ENCODE results near the gene FRYL. TPM values are rescaled to one million over a fixed set of nuclear protein-coding genes. Genes with fewer than 3 reads are reported as not detected.

The FRYL gene
- total RNA-seq, 1 donor from 2014 or later = 190 TPM

DNA sequence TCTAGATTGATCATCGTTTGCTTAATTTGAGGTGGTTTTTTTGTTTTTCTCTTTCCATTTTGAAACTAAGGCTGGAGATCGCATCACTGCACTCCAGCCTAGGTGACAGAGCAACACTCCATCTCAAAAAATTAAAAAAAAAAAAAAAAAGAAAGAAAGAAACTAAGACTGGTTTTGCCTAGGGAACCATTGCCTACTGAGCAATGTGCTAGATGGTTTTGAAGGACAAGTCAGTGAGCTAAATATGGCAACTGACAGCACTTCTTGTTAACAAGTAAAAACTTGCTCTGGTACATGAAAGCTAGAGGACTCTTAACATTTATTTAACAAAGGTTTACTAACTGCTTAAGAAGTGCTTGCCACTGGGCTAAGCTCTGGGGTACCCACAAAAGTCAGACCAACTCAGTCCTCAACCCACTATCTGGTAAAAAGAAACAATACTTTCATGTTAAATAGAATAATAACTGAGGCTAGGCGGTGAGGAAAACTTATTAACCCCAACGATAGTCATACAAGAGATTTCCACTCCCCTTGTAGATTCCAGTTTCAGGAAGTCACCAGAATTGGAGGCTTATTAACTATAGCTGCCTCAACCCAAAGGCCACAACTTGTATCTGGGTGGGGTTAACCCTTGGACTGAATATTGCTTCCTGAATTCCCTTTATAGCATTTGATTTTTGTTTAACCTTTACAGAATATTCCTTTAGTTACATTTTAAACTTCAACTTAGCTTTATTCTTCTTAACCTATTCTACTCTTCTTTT, 111.6 kb downstream of the FRYL start:
- Mint-ChIP-seq H3K9me3 (ENCODE audit: unreplicated experiment) (peaks cover 2% of the 10 kb centered on the region), H3K27ac (ENCODE audit: unreplicated experiment) (no peak overlapping the region), H3K4me3 (ENCODE audit: unreplicated experiment) (no peak overlapping the region), H3K27me3 (ENCODE audit: unreplicated experiment) (no peaks in the 10 kb centered on the region), H3K36me3 (ENCODE audit: unreplicated experiment) (peaks cover 9% of the 10 kb centered on the region), H3K4me1 (ENCODE audit: low read depth, unreplicated experiment) (no peaks in the 10 kb centered on the region)
- no peak for DNase-seq
- TF ChIP-seq, protein P1, sequence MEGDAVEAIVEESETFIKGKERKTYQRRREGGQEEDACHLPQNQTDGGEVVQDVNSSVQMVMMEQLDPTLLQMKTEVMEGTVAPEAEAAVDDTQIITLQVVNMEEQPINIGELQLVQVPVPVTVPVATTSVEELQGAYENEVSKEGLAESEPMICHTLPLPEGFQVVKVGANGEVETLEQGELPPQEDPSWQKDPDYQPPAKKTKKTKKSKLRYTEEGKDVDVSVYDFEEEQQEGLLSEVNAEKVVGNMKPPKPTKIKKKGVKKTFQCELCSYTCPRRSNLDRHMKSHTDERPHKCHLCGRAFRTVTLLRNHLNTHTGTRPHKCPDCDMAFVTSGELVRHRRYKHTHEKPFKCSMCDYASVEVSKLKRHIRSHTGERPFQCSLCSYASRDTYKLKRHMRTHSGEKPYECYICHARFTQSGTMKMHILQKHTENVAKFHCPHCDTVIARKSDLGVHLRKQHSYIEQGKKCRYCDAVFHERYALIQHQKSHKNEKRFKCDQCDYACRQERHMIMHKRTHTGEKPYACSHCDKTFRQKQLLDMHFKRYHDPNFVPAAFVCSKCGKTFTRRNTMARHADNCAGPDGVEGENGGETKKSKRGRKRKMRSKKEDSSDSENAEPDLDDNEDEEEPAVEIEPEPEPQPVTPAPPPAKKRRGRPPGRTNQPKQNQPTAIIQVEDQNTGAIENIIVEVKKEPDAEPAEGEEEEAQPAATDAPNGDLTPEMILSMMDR (IDR thresholded peaks at IDR 0.05; ENCODE audit: partially characterized antibody, unreplicated experiment) = no peak

DNA sequence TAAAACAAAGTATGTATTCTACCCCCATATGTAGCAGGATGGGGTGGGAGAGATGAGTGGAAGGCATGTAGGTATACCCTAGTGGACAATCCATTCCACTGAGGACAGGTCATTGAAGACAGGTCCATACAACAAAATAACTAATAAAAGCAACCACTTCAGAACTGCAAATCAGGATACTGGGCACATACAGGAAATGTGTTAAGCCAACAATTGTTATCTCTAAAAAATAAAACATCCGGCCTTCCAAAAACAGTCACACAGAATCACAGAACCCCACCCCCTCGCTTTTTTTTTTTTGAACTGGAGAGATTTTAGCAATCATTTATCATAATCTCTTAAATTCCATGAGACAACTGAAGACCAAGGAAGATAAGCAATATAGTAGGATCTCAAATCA, 112.9 kb downstream of the FRYL start:
- Mint-ChIP-seq H3K27me3 (ENCODE audit: unreplicated experiment) (no peaks in the 10 kb centered on the region), H3K36me3 (ENCODE audit: unreplicated experiment) (peaks cover 9% of the 10 kb centered on the region), H3K4me1 (ENCODE audit: low read depth, unreplicated experiment) (no peaks in the 10 kb centered on the region), H3K4me3 (ENCODE audit: unreplicated experiment) (no peak overlapping the region), H3K27ac (ENCODE audit: unreplicated experiment) (no peak overlapping the region), H3K9me3 (ENCODE audit: unreplicated experiment) (peaks cover 3% of the 10 kb centered on the region)
- TF ChIP-seq, protein P1 (IDR thresholded peaks at IDR 0.05; ENCODE audit: partially characterized antibody, unreplicated experiment) = no peak
- DNase-seq = no peak

DNA sequence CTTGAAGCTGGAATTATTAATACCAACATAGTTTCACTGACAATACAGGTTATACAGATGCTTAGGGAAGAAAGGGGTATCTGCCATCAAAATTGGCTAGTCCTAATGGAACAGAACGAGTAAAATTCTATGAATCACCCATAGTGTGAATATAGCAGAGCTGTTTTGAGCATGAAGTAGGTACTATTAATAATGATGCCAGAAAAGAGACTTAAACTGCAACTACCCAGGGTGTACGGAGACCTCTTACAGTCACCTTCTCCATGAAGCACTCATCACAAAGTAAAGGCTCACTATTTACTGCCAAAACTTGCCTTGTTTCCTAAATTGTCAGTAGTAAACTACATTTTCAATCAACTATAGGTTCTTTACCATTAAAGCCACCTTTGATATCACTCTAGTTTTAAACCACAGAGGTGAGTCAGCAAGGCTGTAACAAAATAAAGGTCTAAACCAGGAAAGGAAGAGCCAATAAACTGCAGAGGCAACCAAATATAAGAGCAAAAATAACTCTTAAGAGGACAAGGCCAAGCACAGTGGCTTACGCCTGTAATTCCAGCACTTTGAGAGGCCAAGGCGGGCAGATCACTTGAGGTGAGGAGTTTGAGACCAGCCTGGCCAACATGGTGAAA, 114.4 kb downstream of the FRYL start:
- TF ChIP-seq, protein P1 (IDR thresholded peaks at IDR 0.05; ENCODE audit: partially characterized antibody, unreplicated experiment) = no peak
- no peak for DNase-seq
- H3K4me1 Mint-ChIP-seq (ENCODE audit: low read depth, unreplicated experiment) = no peaks in the 10 kb centered on the region
- H3K36me3 Mint-ChIP-seq (ENCODE audit: unreplicated experiment) = peaks cover 4% of the 10 kb centered on the region
- no peak overlapping the region for H3K27ac Mint-ChIP-seq (ENCODE audit: unreplicated experiment)
- H3K27me3 Mint-ChIP-seq (ENCODE audit: unreplicated experiment) = no peaks in the 10 kb centered on the region
- H3K4me3 Mint-ChIP-seq (ENCODE audit: unreplicated experiment) = no peak overlapping the region
- peaks cover 3% of the 10 kb centered on the region for H3K9me3 Mint-ChIP-seq (ENCODE audit: unreplicated experiment)

DNA sequence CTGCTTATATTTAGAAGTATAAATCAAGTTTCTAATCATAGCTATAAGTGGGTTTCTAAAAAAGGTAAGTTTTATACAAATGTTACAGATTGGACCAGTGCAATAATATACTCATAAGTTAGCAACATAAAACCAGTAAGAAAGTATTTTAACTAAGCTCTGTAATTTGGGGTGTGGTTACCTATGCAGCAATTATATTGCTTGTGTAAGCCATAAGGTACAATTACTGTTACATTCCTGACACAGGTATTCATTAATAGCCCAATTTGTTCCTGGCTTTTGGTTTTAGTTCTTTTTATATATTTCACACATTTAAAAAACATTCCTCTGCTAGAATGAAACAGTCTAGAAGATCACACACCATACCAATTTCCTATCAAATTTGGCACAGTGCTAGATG, 115.1 kb downstream of the FRYL start:
- Mint-ChIP-seq H3K4me1 (ENCODE audit: low read depth, unreplicated experiment) (no peaks in the 10 kb centered on the region), H3K9me3 (ENCODE audit: unreplicated experiment) (peaks cover 3% of the 10 kb centered on the region), H3K27me3 (ENCODE audit: unreplicated experiment) (no peaks in the 10 kb centered on the region), H3K27ac (ENCODE audit: unreplicated experiment) (no peak overlapping the region), H3K36me3 (ENCODE audit: unreplicated experiment) (no peaks in the 10 kb centered on the region), H3K4me3 (ENCODE audit: unreplicated experiment) (no peak overlapping the region)
- TF ChIP-seq, protein P1 (IDR thresholded peaks at IDR 0.05; ENCODE audit: partially characterized antibody, unreplicated experiment) = no peak
- no peak for DNase-seq

DNA sequence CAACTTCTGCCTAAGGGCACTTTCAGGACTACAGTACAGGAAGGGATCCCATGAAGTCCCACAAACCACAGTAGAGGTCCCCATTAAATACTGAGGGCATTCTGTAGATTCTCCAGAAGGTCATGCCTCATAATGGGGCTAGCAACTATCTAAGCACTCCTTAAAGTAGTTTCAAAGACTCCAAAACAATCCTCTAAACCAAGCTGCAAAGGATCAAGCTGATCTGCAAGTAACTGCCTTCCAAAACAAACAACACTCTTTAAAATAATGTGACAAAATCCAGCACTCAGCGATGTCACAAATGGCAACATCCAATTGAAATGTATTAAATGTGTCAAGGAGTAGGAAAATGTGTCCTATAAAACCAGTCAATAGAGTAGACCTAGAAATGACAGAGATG, 118.7 kb downstream of the FRYL start:
- no peak overlapping the region for H3K4me3 Mint-ChIP-seq (ENCODE audit: unreplicated experiment)
- peaks cover 6% of the 10 kb centered on the region for H3K9me3 Mint-ChIP-seq (ENCODE audit: unreplicated experiment)
- no peak overlapping the region for H3K27ac Mint-ChIP-seq (ENCODE audit: unreplicated experiment)
- no peak for DNase-seq
- H3K4me1 Mint-ChIP-seq (ENCODE audit: low read depth, unreplicated experiment) = no peaks in the 10 kb centered on the region
- H3K27me3 Mint-ChIP-seq (ENCODE audit: unreplicated experiment) = no peaks in the 10 kb centered on the region
- TF ChIP-seq, protein P1 (IDR thresholded peaks at IDR 0.05; ENCODE audit: partially characterized antibody, unreplicated experiment) = no peak
- no peaks in the 10 kb centered on the region for H3K36me3 Mint-ChIP-seq (ENCODE audit: unreplicated experiment)

All from glutamatergic neuron (in vitro differentiated cells).